Erythroblast (primary cell): ENCODE data around the gene DGKH.

Experiments
- GATA1 ChIP-seq: IDR thresholded peaks from 2 replicates; pipeline ENCODE4 v1.6.1; 2011; ENCODE audit warnings: low read depth, mild to moderate bottlenecking, control low read depth, low read length, moderate library complexity
- POLR2A ChIP-seq: IDR thresholded peaks from 2 replicates; pipeline ENCODE4 v1.6.1; 2011; ENCODE audit warnings: mild to moderate bottlenecking, low read length

- TF ChIP-seq POLR2A, result no peak
- no peak for TF ChIP-seq GATA1
Measured at GRCh38 chr13:42129033-42129432, 80.6 kb downstream of the DGKH start.
